Prostate gland (tissue), 2 donors: ENCODE results near the gene ADAMTS19.

ENCODE experiments used
- CTCF ChIP-seq, 4 experiments: fragments of 200-600 bp in 2 of 4; fragments of 450-650 bp in 2 of 4; sonication (generic) in 2 of 4; IDR thresholded peaks; 1 replicate in 3 of 4; 2 replicates in 1 of 4; pipeline ENCODE4 v1.5.1; 2016 to 2019; ENCODE audit warnings: antibody characterized with exemption in 4 of 4, mild to moderate bottlenecking in 2 of 4, moderate library complexity in 2 of 4
- POLR2A ChIP-seq: fragments of 450-650 bp; IDR thresholded peaks from one replicate; pipeline ENCODE4 v1.6.1; 2016; ENCODE audit warnings: antibody characterized with exemption, mild to moderate bottlenecking
- POLR2AphosphoS5 ChIP-seq: sonication (generic); formaldehyde crosslinking; IDR thresholded peaks from one replicate; pipeline ENCODE4 v1.6.1; 2017; ENCODE audit warnings: antibody characterized with exemption

- TF ChIP-seq CTCF (IDR thresholded peaks at IDR 0.05) = no peak
- TF ChIP-seq POLR2A = no peak
- TF ChIP-seq POLR2AphosphoS5 = no peak
These were observed 256.1 kb downstream of the ADAMTS19 start for GRCh38 chr5:129716235-129716634.
